ENCODE results near the gene MSX1. TPM values are rescaled to one million over a fixed set of nuclear protein-coding genes. Genes with fewer than 3 reads are reported as not detected.

Gene MSX1
- total and polyA plus RNA-seq, 2 donors (not counting 3 experiments of a cell fraction or from before 2014, with no cell fraction given) = 5.0 to 6.2 TPM

- H3K9me1 ChIP-seq (replicated peaks; ENCODE audit: control insufficient read depth, extremely low read depth, insufficient read depth, low read length) = no peaks in the 10 kb centered on the region
- dilution Hi-C loops (cut with MboI; ENCODE audit: extremely low pct_ligation_motif_present, low sequenced_read_pairs) = no loop called here
- DNase-seq (ENCODE audit: low read depth, low spot score) = no peak
- no peaks in the 10 kb centered on the region for H4K20me1 ChIP-seq (replicated peaks; ENCODE audit: control insufficient read depth, extremely low read depth, insufficient read depth, low read length)
- no TSS peak for BruUV-seq (replicated peaks)
- no peak overlapping the region for H3K4me3 ChIP-seq (replicated peaks in 1 of 3; ENCODE audit: insufficient read depth in 1 of 3, low read depth in 1 of 3, low read length in 3 of 3)
- H2AFZ ChIP-seq (ENCODE audit: low read depth, low read length) = no peak overlapping the region
- H3K9ac ChIP-seq (replicated peaks; ENCODE audit: extremely low read depth, insufficient read depth, low read length) = no peak overlapping the region
- TF ChIP-seq EZH2 (IDR thresholded peaks at IDR 0.05; ENCODE audit: borderline replicate concordance, low read depth, low read length, severe bottlenecking) (no peak), POLR2AphosphoS5 (IDR thresholded peaks at IDR 0.05; ENCODE audit: insufficient read depth, low read depth, low read length) (no peak), CTCF (IDR thresholded peaks at IDR 0.05; ENCODE audit: extremely low read depth in 1 of 2, insufficient read depth in 1 of 2, low read depth in 1 of 2, low read length in 2 of 2) (no peak), JUN (IDR thresholded peaks at IDR 0.05; ENCODE audit: borderline replicate concordance, insufficient read depth, insufficient read length, low read depth) (no peak), POLR2A (IDR thresholded peaks at IDR 0.05; ENCODE audit: low read depth, low read length) (no peak), MYC (IDR thresholded peaks at IDR 0.05; ENCODE audit: low read depth, low read length) (no peak), FOS (IDR thresholded peaks at IDR 0.05; ENCODE audit: borderline replicate concordance, insufficient read depth, low read length) (no peak), GATA2 (IDR thresholded peaks at IDR 0.05; ENCODE audit: insufficient read depth, insufficient read length, low read depth, low read length) (no peak), MAX (IDR thresholded peaks at IDR 0.05; ENCODE audit: insufficient read depth, insufficient read length) (no peak)
- no peaks in the 10 kb centered on the region for H3K9me3 ChIP-seq (replicated peaks; ENCODE audit: control insufficient read depth, insufficient read depth, low read length)
- no peaks in the 10 kb centered on the region for H3K4me1 ChIP-seq (ENCODE audit: control insufficient read depth, extremely low read depth, insufficient read depth, low read length)
- intact Hi-C loops (cut with micrococcal nuclease) = no loop called here
- POLR2A ChIA-PET = no interaction called here
- no peak overlapping the region for H3K27ac ChIP-seq (ENCODE audit: insufficient read depth, low read depth, low read length)
- H3K36me3 ChIP-seq (ENCODE audit: control insufficient read depth in 2 of 2, extremely low read depth in 1 of 2, insufficient read depth in 2 of 2, low read length in 2 of 2) = no peaks in the 10 kb centered on the region
- CTCF ChIA-PET = no interaction called here
- no peaks in the 10 kb centered on the region for H3K79me2 ChIP-seq (ENCODE audit: control insufficient read depth, insufficient read depth, low read length)
- FAIRE-seq = no peak
- H3K27me3 ChIP-seq (ENCODE audit: control insufficient read depth in 2 of 2, insufficient read depth in 2 of 2, low read length in 2 of 2) = no peaks in the 10 kb centered on the region
- H3K4me2 ChIP-seq (ENCODE audit: insufficient read depth, low read length) = no peak overlapping the region
These were observed 52.7 kb downstream of the MSX1 start for GRCh38 chr4:4912155-4912554.
